ENCODE data around the gene BCAS4.
"Not testable (repeated sequence)": the region's sequence is repeated elsewhere in the genome, so short reads cannot be mapped to it uniquely, and the experiment has no call there.

DNA sequence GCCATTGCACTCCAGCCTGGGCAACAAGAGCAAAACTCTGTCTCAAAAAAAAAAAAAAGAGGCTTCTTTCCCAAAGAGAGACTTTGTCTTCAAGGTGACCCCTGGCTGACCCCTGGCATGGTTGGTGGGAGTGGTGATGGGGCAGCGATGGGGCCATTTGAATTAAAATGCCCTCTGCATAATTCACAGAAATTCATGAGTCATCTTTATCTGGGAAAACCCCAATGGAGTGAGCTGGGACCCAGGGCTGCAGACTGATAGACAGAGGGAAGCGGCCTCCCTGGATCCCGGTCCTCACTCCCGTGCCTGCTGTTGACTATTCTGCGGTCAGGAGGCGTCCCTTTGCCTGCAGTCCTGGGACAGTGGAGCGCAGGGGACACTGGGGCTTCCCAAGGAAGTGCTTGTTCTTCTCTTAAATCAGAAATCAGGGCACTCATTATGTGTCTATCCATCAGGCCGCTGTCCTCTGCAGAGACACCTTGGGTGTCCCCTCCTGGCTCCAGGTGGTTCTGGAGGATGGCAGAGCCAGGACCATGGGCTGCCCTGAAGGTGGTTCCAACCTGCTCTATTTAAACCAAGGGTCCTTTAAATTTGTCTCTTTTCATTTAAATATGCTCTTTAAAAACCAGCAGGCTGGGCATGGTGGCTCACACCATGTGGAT is 23.3 kb upstream of the BCAS4 start:
- TF ChIP-seq, protein P1, sequence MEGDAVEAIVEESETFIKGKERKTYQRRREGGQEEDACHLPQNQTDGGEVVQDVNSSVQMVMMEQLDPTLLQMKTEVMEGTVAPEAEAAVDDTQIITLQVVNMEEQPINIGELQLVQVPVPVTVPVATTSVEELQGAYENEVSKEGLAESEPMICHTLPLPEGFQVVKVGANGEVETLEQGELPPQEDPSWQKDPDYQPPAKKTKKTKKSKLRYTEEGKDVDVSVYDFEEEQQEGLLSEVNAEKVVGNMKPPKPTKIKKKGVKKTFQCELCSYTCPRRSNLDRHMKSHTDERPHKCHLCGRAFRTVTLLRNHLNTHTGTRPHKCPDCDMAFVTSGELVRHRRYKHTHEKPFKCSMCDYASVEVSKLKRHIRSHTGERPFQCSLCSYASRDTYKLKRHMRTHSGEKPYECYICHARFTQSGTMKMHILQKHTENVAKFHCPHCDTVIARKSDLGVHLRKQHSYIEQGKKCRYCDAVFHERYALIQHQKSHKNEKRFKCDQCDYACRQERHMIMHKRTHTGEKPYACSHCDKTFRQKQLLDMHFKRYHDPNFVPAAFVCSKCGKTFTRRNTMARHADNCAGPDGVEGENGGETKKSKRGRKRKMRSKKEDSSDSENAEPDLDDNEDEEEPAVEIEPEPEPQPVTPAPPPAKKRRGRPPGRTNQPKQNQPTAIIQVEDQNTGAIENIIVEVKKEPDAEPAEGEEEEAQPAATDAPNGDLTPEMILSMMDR (IDR thresholded peaks at IDR 0.05; ENCODE audit: insufficient read depth, low read depth, low read length): not testable (repeated sequence)
- not testable (repeated sequence) for TF ChIP-seq EZH2 (IDR thresholded peaks at IDR 0.05; ENCODE audit: insufficient read depth, low read length)
